Uterus (tissue), 2 donors: ENCODE data around the gene TRABD.

Experiments used
- CTCF ChIP-seq, 4 experiments: fragments of 200-600 bp in 2 of 4; fragments of 450-650 bp in 2 of 4; sonication (generic) in 2 of 4; IDR thresholded peaks; one replicate each; pipeline ENCODE4 v1.5.1; 2016 to 2019; ENCODE audit warnings: antibody characterized with exemption in 4 of 4, mild to moderate bottlenecking in 2 of 4, moderate library complexity in 1 of 4
- POLR2A ChIP-seq, 2 donors: fragments of 450-650 bp; IDR thresholded peaks; one replicate each; pipeline ENCODE4 v1.6.1; 2016; ENCODE audit warnings: antibody characterized with exemption in 2 of 2, mild to moderate bottlenecking in 1 of 2, moderate library complexity in 1 of 2

- TF ChIP-seq CTCF (IDR thresholded peaks at IDR 0.05): no peak
- TF ChIP-seq POLR2A (IDR thresholded peaks at IDR 0.05): no peak
These were observed 23.2 kb upstream of the TRABD start for GRCh38 chr22:50162391-50162956.
